ENCODE measurements around the gene TMEM184A. TPM values are rescaled to one million over a fixed set of nuclear protein-coding genes. Genes with fewer than 3 reads are reported as not detected.
A peak's percentile ranks its signal among the peaks of the same experiment; 100 is the strongest.

TMEM184A gene
- total and polyA plus RNA-seq, 10 of the 15 experiments (the other 5 are each of a cell fraction or from before 2014, with no cell fraction given) = 0.04 to 0.15 TPM; not detected in 8

DNA sequence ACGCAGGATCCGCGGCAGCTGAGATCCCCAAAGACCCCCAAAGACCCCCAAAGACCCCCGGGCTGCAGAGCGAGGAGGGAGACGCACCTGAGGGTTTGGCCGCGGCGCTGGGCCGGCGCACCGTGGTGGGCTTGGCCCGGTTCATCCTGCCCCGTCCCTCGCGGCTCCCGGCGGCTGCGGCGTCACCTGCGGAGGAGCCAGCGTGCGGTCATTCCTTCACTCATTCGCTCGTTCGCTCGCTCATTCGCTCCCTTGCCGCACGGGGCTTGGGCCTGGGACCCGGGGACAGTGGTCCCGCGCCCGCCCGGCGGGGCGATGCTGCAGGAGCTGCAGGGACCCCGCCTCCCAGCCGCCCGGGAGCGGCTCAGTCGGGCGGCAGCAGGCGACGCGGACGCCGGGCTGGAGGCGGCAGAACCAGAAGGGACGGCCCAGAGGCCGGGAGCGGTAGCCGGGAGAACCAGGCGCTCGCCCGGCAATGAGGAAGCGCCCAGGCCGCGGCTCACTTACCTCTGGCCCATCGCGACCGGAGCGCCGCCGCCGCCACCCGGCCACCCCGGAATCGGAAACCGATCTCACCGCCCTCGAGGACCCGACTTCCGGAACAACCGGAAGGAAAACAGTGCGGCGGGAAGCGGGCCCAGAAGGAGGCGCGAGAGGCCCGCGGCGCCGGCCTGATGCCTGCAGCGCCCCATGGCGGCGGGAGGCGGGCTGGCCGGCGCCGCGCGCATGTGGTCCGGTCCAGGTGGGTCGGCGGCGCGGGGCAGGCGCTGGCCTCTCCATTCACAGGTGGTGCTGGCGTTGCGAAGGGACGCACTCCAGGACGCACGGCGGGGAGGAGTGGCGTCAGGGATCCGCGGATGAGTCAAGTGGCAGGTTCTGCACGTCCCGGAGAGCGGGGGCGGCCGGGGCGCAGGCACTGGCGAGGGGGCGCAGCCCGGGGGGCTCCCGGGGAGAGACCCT, 51.9 kb downstream of the TMEM184A start, which contains the start of gene INTS1:
Gene INTS1, minus strand, starts transcription at position 574 of the 960 bp plus-strand sequence. Its CDS starts 429 bp downstream, at position 145.
- ChIA-PET CTCF (interaction anchor here (1.4 kb wide), 1 partner anchor 706 kb away, joined by 3 read pairs; no protein-coding TSS in a partner anchor), POLR2A (interaction anchor here (0.7 kb wide), 1 partner anchor 904 kb away, joined by 3 read pairs; no protein-coding TSS in a partner anchor), RAD21 (ENCODE audit: unreplicated experiment) (no interaction called here), SMC1A (ENCODE audit: uncharacterized antibody, unreplicated experiment) (interaction anchor here (0.9 kb wide), 1 partner anchor 733 kb away, joined by 3 read pairs; no protein-coding TSS in a partner anchor)
- WGBS (ENCODE audit: insufficient coverage, insufficient replicate concordance, low lambda C conversion rate, missing lambda C conversion rate) = 1% methylated on average over 98 of the region's 118 CpGs
- Histone ChIP-seq H3K79me2 (ENCODE audit: control insufficient read depth, insufficient read depth, low read length) (peaks cover 18% of the 10 kb centered on the region), H3K4me2 (ENCODE audit: control insufficient read depth, insufficient read depth) (peak within 1 kb of the TSS; percentile 95), H4K20me1 (ENCODE audit: control insufficient read depth, insufficient read depth) (no peaks in the 10 kb centered on the region; the same call in 1 of the 2 replicates), H3K4me3 (peak within 1 kb of the TSS; percentile 82), H3K9ac (ENCODE audit: control insufficient read depth, insufficient read depth, low read length) (peak within 1 kb of the TSS; percentile 75), H3K9me3 (replicated peaks; ENCODE audit: control insufficient read depth, insufficient read depth, low read length) (no peaks in the 10 kb centered on the region), H3K4me1 (ENCODE audit: control insufficient read depth, insufficient read depth, low read length) (peaks cover 26% of the 10 kb centered on the region), H2AFZ (ENCODE audit: control insufficient read depth, low read depth, low read length) (peak within 1 kb of the TSS; percentile 80), H3K36me3 (ENCODE audit: control insufficient read depth in 2 of 2, insufficient read depth in 2 of 2, low read length in 1 of 2) (peaks cover 0 to 3% of the 10 kb centered on the region in 2 experiments; a peak in 1 of 4 replicates), H3K27ac (ENCODE audit: control insufficient read depth, insufficient read depth) (peak within 1 kb of the TSS; percentile 61), H3K27me3 (replicated peaks in 1 of 2; ENCODE audit: control insufficient read depth in 2 of 2, insufficient read depth in 2 of 2, low read length in 1 of 2) (no peaks in the 10 kb centered on the region)
- TSS peak; percentile 75 for BruUV-seq (replicated peaks)
- FAIRE-seq = peak; percentile 71
- intact Hi-C loops (cut with micrococcal nuclease; ENCODE audit: unreplicated experiment) = loop anchor here (2.0 to 5.0 kb wide), 2 partner anchors 29 to 63 kb away; no protein-coding TSS in a partner anchor
- peak; percentile 34 for DNase-seq (ENCODE audit: low read depth, low spot score)
- in situ Hi-C loops (cut with MboI) = no loop called here
- ATAC-seq = peak; percentile 95
- TF ChIP-seq ZNF207 (IDR thresholded peaks at IDR 0.05; ENCODE audit: borderline replicate concordance) = peak; percentile 98
- TF ChIP-seq SMAD5 (IDR thresholded peaks at IDR 0.05; ENCODE audit: low read depth) = no peak
- peak; percentile 90; the same call in 1 of the 2 replicates for TF ChIP-seq TBL1XR1 (IDR thresholded peaks at IDR 0.05; ENCODE audit: low read depth, low read length)
- TF ChIP-seq, protein P1, sequence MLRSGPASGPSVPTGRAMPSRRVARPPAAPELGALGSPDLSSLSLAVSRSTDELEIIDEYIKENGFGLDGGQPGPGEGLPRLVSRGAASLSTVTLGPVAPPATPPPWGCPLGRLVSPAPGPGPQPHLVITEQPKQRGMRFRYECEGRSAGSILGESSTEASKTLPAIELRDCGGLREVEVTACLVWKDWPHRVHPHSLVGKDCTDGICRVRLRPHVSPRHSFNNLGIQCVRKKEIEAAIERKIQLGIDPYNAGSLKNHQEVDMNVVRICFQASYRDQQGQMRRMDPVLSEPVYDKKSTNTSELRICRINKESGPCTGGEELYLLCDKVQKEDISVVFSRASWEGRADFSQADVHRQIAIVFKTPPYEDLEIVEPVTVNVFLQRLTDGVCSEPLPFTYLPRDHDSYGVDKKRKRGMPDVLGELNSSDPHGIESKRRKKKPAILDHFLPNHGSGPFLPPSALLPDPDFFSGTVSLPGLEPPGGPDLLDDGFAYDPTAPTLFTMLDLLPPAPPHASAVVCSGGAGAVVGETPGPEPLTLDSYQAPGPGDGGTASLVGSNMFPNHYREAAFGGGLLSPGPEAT (IDR thresholded peaks at IDR 0.05; ENCODE audit: low read depth) = peak; percentile 36; the same call in 1 of the 2 replicates
- TF ChIP-seq BCL11A (IDR thresholded peaks at IDR 0.05; ENCODE audit: low read depth, low read length) = no peak
- TF ChIP-seq SKIL (IDR thresholded peaks at IDR 0.05; ENCODE audit: low read depth, poor library complexity, severe bottlenecking) = no peak
- TF ChIP-seq, protein P2, sequence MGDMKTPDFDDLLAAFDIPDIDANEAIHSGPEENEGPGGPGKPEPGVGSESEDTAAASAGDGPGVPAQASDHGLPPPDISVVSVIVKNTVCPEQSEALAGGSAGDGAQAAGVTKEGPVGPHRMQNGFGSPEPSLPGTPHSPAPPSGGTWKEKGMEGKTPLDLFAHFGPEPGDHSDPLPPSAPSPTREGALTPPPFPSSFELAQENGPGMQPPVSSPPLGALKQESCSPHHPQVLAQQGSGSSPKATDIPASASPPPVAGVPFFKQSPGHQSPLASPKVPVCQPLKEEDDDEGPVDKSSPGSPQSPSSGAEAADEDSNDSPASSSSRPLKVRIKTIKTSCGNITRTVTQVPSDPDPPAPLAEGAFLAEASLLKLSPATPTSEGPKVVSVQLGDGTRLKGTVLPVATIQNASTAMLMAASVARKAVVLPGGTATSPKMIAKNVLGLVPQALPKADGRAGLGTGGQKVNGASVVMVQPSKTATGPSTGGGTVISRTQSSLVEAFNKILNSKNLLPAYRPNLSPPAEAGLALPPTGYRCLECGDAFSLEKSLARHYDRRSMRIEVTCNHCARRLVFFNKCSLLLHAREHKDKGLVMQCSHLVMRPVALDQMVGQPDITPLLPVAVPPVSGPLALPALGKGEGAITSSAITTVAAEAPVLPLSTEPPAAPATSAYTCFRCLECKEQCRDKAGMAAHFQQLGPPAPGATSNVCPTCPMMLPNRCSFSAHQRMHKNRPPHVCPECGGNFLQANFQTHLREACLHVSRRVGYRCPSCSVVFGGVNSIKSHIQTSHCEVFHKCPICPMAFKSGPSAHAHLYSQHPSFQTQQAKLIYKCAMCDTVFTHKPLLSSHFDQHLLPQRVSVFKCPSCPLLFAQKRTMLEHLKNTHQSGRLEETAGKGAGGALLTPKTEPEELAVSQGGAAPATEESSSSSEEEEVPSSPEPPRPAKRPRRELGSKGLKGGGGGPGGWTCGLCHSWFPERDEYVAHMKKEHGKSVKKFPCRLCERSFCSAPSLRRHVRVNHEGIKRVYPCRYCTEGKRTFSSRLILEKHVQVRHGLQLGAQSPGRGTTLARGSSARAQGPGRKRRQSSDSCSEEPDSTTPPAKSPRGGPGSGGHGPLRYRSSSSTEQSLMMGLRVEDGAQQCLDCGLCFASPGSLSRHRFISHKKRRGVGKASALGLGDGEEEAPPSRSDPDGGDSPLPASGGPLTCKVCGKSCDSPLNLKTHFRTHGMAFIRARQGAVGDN (IDR thresholded peaks at IDR 0.05) = peak; percentile 67; the same call in 1 of the 2 replicates
- TF ChIP-seq NR2C1 (IDR thresholded peaks at IDR 0.05) = peak; percentile 100
- no peak for TF ChIP-seq SUPT20H (IDR thresholded peaks at IDR 0.05; ENCODE audit: borderline replicate concordance, control insufficient read depth, low read depth, low read length)
- peak; percentile 52; the same call in 1 of the 2 replicates for TF ChIP-seq CREM (IDR thresholded peaks at IDR 0.05; ENCODE audit: low read depth)
- TF ChIP-seq TAF1 (IDR thresholded peaks at IDR 0.05; ENCODE audit: borderline replicate concordance, low read depth, low read length) = peak; percentile 95
- TF ChIP-seq MYB (IDR thresholded peaks at IDR 0.05; ENCODE audit: borderline replicate concordance, low read depth, low read length) = no peak
- no peak for TF ChIP-seq HDAC2 (IDR thresholded peaks at IDR 0.05)
- no peak for TF ChIP-seq FOXM1 (IDR thresholded peaks at IDR 0.05; ENCODE audit: low read depth, low read length)

Data from GM12878 (cell line).